Liver (tissue), 3 donors: ENCODE measurements around the gene PRDM5.

Source experiments
- CTCF ChIP-seq: fragments of 150-350 bp; IDR thresholded peaks from 2 replicates; pipeline ENCODE4 v1.5.1; 2017; ENCODE audit warnings: improper control_type of control experiment, low read depth, low read length; ENCODE audit not compliant: missing input control
- EGR1 ChIP-seq, 2 donors: IDR thresholded peaks; 2 replicates each; pipeline ENCODE4 v1.6.1; 2016 to 2018; ENCODE audit warnings: antibody characterized with exemption in 2 of 2, low read depth in 2 of 2
- GABPA ChIP-seq, 2 donors: IDR thresholded peaks in 1 of 2; conservative IDR thresholded peaks in 1 of 2; 2 replicates each; pipeline ENCODE4 v1.6.1; 2016; ENCODE audit warnings: antibody characterized with exemption in 2 of 2, mild to moderate bottlenecking in 1 of 2, moderate library complexity in 1 of 2
- RAD21 ChIP-seq, 2 donors: IDR thresholded peaks; 2 replicates each; pipeline ENCODE4 v1.6.1; 2016; ENCODE audit warnings: antibody characterized with exemption in 2 of 2, mild to moderate bottlenecking in 2 of 2
- REST ChIP-seq: IDR thresholded peaks from 2 replicates; pipeline ENCODE4 v1.6.1; 2016; ENCODE audit warnings: antibody characterized with exemption, mild to moderate bottlenecking
- TAF1 ChIP-seq: conservative IDR thresholded peaks from 2 replicates; pipeline ENCODE4 v1.6.1; 2016; ENCODE audit warnings: antibody characterized with exemption, mild to moderate bottlenecking
- ZBTB33 ChIP-seq: IDR thresholded peaks from 2 replicates; pipeline ENCODE4 v1.6.1; 2016; ENCODE audit warnings: antibody characterized with exemption
- donor health status: healthy.
- donor health status: healthy.

GRCh38 chr4:120850018-120850599 is 72.4 kb downstream of the PRDM5 start:
- TF ChIP-seq REST (no peak), CTCF (no peak), EGR1 (IDR thresholded peaks at IDR 0.05; ENCODE audit: low read depth in 2 of 2) (no peak), ZBTB33 (no peak), GABPA (IDR thresholded peaks at IDR 0.05 in 1 of 2, conservative IDR thresholded peaks at IDR 0.05 in 1 of 2) (no peak), TAF1 (no peak), RAD21 (IDR thresholded peaks at IDR 0.05) (no peak)
